ENCODE results near the gene CCT2. TPM values are rescaled to one million over a fixed set of nuclear protein-coding genes. Genes with fewer than 3 reads are reported as not detected.

Gene CCT2
- polyA plus RNA-seq, 4 donors: 236 to 256 (median 242) TPM

DNA sequence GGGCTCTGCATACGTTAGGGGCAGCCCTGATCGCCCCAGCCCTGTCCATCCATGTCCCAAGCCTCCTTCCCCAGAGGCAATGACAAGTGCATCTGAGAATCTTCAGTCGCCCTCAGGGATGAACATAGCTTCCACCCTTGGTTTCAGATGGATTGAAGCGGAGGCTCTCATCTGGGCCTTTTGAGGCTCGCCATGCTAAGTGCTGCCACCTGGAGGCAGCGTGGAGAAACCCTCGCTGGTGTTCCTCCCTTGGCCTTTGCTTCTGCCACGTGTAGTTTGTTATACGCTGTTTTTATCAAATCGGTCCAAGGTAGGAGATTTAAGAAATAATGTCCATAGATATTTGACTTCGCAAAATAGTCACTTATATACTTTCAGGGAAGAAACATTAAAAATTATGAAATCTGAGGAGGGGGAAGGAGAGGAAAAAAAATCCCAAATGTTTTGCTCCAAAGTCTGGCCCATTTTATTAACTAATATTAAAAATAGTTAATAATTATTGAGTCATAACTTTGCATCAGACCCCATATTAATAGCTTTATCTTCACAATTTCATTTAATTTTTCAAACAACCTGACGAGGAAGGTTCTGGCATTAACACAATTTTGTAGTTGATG is 54.2 kb downstream of the CCT2 start:
- DNase-seq (ENCODE audit: low read depth in 4 of 4, low spot score in 3 of 4): peak; percentile 30 to 46 (median 41)

DNA sequence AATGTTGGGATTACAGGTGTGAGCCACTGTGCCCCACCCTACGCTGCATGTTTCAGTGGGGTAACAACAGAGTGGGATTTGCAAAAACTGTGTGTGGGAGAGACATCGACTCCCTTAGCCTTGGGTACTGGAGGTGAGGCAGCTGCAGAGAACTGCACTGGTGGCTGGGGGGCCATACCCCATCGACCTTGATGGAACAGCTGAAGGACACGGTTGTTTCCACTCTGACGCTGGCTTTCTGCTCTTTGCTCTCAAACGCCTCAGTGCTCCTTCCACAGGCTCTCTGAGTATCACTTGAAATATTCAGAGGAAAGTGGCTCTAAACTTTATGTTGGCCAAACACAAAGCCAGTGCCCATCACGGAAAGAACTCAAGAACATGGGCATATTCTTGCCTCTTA is 56.3 kb downstream of the CCT2 start:
- no peak for DNase-seq (ENCODE audit: low read depth in 4 of 4, low spot score in 3 of 4)

DNA sequence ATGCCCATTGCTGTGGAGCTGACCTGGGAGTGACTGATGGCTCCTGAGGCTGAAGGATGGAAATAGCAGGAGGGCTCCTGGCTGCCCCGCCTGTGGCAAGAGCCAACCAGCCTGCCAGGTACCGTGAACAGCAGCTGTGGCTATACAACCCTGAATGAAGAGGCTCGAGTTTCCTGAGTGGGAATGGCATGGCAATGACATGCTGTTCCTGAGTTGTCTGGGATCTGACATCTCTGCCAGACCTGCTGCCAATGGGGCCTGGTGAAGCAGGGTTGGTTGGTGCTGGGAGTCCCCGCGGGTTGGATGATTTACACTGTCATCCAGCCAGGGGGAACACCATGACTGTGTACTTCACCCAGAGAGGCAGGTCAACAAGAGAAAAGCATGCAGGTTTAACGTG is 57.3 kb downstream of the CCT2 start:
- DNase-seq (ENCODE audit: low read depth in 4 of 4, low spot score in 3 of 4): no peak

DNA sequence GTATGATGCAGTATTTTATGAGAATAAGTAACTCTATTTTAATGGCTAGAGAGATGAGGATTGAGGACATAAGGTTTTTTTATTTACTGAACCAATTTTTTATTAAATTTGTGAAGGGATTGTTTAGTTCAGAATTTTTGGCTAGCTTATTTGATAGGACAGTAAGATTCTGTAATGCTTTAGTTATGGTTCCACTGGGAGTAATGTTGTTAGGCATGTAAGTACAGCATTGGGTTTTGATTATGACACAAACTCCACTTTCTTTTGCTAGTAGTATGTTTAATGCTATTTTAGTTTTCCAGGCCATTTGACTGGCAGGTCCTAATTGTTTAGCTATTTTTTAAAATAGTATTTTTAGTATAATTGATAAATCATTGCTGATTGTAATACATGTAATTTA is 59.3 kb downstream of the CCT2 start:
- DNase-seq (ENCODE audit: low read depth in 4 of 4, low spot score in 3 of 4): no peak

DNA sequence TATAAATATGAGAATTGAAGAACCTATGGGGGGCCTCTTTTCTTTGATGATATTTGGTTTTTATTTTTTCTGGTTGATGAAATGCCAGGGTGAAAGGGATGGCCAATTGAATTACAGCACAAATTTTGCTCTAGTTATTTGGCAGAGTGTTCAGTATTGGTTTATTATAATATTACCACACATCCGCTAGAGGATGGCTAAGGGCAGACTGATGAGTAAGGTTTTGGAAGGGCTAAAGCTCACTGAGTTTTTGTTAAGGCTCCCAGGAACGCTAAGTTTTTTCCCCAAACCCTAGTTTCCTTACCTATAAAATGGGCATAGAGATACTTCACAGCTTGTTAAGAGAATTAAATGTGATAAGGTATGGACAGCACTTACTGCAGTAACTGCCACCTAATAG is 59.8 kb downstream of the CCT2 start:
- DNase-seq (ENCODE audit: low read depth in 4 of 4, low spot score in 3 of 4): no peak

DNA sequence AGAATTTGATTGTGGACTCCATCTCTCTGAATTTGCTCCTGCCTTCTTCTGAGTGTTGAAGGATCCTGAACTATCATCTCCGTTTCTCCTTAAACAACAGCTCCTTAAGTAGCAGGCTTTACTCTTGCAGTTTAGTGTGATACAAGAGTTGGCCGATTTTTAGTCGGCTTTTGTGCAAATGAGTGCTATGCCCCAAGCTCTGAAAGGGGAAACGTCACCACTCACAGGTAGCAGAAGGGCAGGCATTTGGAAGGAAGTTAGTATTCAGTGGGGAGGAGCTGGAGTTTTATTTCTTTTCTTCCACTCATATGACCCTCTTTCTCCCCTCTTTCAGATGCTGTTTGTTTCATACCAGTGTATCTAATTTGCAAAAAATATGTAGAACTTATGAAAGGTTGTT is 61.9 kb downstream of the CCT2 start:
- DNase-seq (ENCODE audit: low read depth in 4 of 4, low spot score in 3 of 4): no peak

DNA sequence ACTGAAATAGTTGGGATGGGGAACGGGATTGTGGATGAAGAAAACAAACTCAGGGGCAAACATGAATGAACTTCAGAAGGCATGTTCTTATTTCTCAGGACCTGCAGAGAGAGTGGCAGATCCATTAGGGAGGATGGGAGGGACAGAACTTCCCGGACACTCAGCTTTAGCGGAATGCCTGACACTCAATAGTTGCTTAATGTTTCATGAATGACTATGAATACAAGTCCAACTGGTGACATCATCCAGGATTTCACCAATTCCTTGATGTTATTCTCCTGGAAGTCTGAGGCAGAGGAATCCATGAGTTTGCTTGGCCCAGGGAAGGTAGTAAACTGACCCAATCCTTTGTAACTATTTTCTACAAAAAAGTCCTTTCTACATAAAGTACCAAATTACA is 63.2 kb downstream of the CCT2 start:
- DNase-seq (ENCODE audit: low read depth in 4 of 4, low spot score in 3 of 4): no peak

DNA sequence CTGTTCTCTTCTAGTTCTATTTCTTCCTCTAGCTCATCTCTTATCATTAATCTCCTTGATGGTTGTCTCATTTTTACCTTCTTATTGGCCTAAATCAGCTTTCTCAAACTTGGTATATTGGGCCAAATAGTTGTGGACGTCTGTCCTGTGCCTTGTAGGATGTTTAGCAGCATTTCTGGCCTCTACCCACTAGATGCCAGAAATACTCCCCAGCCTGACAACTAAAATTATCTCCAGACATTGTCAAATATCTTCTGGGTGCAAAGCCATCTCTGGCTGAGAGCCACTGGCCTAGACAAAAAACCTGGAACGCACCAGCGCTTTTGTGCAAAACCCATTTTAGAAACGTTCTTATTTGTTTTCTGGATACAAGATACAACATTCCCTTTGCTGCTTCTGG is 64.3 kb downstream of the CCT2 start:
- no peak for DNase-seq (ENCODE audit: low read depth in 4 of 4, low spot score in 3 of 4)

Other genes with a start within 250 kb of the CCT2 start
- gene LYZ, start 237.1 kb upstream of the CCT2 start, polyA plus RNA-seq (ENCODE audit: insufficient read length in 4 of 4): 10 to 100 TPM; 19.9 to 26.6 (median 23.1) TPM
- 10 to 100 TPM; 28.2 to 37.8 (median 35.3) TPM for gene YEATS4, start 225.7 kb upstream of the CCT2 start, polyA plus RNA-seq (ENCODE audit: insufficient read length in 4 of 4)
- gene FRS2, start 115.1 kb upstream of the CCT2 start, polyA plus RNA-seq (ENCODE audit: insufficient read length in 4 of 4): 10 to 100 TPM; 39.4 to 55.5 (median 48.5) TPM
- gene LRRC10, start 25.4 kb downstream of the CCT2 start, polyA plus RNA-seq (ENCODE audit: insufficient read length in 4 of 4): not detected
- under 1 TPM; 0.24 to 0.52 (median 0.45) TPM for gene BEST3, start 113.8 kb downstream of the CCT2 start, polyA plus RNA-seq (ENCODE audit: insufficient read length in 4 of 4)
- gene RAB3IP, start 153.4 kb downstream of the CCT2 start, polyA plus RNA-seq (ENCODE audit: insufficient read length in 4 of 4): 10 to 100 TPM; 71.7 to 85.2 (median 80.8) TPM
- 1 to 10 TPM in 3 of 4 donors, under 1 TPM in 1; 0.91 to 1.8 (median 1.4) TPM for gene MYRFL, start 239.8 kb downstream of the CCT2 start, polyA plus RNA-seq (ENCODE audit: insufficient read length in 4 of 4)